Fibroblast of peridontal ligament (primary cell): ENCODE data around the gene TEX264.

Experiments
- DNase-seq: peaks from one replicate; pipeline ENCODE4 v3.0.0-alpha.2; 2010; ENCODE audit errors: extremely low read depth

Gene TEX264

GRCh38 chr3:51698209-51698608 lies 27.2 kb downstream of the TEX264 start:
- no peak for DNase-seq

GRCh38 chr3:51700403-51700802 lies 29.4 kb downstream of the TEX264 start:
- DNase-seq: no peak

GRCh38 chr3:51702156-51702555 lies 31.1 kb downstream of the TEX264 start:
- no peak for DNase-seq

GRCh38 chr3:51703068-51703760 lies 32.2 kb downstream of the TEX264 start:
- DNase-seq: no peak

GRCh38 chr3:51703761-51704510 lies 32.9 kb downstream of the TEX264 start:
- no peak for DNase-seq

- DNase-seq: no peak
Measured at GRCh38 chr3:51704511-51704950, 33.5 kb downstream of the TEX264 start.

DNA sequence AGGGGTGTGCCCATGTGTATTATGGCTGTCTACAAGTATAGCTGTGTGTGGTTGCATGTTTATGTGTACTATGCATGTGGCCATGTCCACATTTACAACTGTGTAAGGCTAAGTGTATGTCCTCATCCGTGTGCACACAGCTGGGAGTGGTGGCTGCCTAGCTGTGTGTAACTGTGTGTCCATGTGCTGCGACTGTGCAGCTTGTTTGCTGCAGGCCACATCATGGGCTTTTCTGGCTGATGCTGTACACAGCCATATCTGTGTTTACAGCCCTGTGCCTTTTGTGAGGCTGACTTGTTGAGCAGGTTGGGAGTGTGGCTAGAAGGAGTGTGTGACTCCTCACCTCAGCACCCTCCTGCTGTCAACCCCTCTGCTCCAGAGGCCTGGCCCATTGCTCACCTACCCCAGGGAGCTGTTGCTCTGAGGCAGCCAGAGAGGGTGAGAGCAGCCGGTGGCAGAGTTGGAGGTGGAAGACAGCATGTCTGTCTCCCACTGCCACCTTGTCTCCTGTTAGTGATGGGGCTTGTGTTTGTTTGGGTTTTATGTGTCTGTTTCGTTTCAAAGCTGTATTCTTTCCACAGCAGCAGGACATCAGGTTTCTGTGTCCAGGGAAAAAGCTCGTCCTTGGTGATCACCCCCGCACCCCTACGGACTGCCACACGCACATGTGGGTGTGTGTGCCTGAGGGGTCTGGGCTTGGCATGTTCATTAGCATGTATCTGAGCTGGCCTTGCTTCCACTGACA lies 34.4 kb downstream of the TEX264 start:
- no peak for DNase-seq

DNA sequence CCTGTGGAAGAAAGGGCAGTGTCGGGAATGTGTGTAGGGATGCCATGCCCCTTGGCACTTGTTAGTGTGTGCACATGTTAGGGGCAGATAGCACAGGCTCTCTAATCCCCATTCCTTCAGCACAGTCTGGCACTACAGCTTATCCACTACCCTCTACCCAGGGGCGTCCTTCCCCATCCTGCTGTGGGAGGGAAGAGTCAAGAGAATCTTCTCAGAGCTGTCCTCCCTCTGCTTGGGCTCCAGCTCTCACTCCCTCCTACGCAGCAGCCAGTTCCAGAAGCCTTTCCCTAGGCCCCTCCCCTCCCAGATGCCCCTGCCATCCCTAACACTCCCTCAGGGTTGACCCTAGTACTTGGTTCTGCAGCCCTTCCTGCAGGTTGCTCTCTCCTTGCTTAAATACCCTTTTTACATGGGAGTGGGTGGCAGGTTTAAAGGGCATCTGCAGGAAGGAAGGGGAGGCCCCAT lies 35.0 kb downstream of the TEX264 start:
- no peak for DNase-seq

- peak; percentile 80 for DNase-seq
Measured at GRCh38 chr3:51706788-51707731, 36.0 kb downstream of the TEX264 start, which contains the start of gene GRM2. TSS of gene GRM2 (plus strand) at chr3:51707068. CDS start at chr3:51708984, 1,916 bp downstream.

- DNase-seq: no peak
Measured at GRCh38 chr3:51708216-51708845, 37.3 kb downstream of the TEX264 start.

DNA sequence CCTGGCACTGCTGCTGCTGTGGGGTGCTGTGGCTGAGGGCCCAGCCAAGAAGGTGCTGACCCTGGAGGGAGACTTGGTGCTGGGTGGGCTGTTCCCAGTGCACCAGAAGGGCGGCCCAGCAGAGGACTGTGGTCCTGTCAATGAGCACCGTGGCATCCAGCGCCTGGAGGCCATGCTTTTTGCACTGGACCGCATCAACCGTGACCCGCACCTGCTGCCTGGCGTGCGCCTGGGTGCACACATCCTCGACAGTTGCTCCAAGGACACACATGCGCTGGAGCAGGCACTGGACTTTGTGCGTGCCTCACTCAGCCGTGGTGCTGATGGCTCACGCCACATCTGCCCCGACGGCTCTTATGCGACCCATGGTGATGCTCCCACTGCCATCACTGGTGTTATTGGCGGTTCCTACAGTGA lies 38.0 kb downstream of the TEX264 start:
- DNase-seq: no peak

GRCh38 chr3:51709675-51710074 lies 38.6 kb downstream of the TEX264 start:
- DNase-seq: no peak

DNA sequence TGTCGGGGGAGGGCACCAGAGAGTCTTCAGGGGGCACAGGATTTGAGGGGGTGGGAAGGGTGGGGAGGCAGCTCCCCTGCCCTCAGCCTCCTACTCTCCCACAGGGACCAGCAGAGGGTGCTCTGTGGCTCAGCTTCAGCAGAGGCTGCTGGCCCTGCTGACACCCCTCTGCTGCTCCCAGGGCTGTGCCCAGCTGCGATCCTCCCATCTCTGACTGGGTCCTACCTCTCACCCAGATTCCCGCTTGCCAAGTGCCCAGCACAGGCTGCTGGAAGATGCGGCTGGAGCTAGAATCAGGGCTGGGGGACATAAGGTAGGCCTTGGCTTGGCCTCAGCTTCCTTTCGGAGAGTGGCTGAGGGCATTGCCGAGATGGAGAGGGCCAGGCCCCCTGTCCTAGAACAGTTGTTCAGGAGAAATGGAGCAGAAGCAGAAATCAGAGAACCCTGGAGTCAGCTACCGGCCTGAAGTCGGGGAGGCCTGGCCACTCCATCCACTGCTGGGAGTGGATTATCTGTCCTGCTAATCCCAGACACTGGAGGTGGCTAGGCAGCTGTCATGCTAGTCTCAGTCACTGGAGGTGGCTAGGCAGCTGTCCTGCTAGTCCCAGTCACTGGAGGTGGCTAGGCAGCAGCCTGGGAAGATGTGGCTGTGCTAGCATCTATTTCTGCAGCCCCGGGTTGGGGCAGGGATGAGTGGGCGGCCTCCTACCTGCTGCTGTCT lies 39.7 kb downstream of the TEX264 start:
- no peak for DNase-seq

DNA sequence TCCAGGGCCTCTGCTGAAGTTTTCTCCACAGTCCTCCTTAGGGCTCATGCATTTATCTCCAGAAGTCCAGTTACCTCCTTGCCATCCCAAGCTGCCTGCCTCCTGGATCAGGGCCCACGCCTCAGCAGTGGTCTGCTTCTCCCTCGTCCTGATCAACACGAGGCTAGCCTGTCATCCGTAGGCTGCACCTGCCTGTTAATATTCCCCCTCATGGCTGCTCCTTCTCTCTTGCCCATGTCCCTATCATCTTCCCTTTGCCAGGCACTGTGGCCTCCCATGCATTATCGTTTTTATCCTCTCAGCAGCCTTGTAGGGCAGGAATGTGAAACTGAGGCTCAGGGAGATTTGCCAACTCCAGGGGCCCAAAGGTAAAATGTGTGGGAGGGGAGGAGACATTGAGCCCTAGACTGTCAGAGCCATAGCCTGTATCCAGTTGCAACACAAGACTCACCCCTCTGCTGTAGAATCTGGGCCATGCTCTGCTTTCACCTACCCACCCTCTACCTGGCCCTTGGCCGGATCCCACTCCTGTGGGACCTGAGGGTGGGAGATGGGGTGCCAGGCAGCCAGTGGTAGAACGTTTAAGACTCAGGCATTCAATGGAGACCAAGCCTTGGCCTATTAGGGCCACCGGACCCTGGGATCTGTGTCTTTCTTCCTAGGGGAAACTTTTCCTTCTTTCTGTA lies 40.4 kb downstream of the TEX264 start:
- no peak for DNase-seq

GRCh38 chr3:51712038-51712420 lies 41.0 kb downstream of the TEX264 start:
- no peak for DNase-seq

DNA sequence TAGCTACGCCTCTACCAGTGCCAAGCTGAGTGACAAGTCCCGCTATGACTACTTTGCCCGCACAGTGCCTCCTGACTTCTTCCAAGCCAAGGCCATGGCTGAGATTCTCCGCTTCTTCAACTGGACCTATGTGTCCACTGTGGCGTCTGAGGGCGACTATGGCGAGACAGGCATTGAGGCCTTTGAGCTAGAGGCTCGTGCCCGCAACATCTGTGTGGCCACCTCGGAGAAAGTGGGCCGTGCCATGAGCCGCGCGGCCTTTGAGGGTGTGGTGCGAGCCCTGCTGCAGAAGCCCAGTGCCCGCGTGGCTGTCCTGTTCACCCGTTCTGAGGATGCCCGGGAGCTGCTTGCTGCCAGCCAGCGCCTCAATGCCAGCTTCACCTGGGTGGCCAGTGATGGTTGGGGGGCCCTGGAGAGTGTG lies 41.5 kb downstream of the TEX264 start:
- no peak for DNase-seq

DNA sequence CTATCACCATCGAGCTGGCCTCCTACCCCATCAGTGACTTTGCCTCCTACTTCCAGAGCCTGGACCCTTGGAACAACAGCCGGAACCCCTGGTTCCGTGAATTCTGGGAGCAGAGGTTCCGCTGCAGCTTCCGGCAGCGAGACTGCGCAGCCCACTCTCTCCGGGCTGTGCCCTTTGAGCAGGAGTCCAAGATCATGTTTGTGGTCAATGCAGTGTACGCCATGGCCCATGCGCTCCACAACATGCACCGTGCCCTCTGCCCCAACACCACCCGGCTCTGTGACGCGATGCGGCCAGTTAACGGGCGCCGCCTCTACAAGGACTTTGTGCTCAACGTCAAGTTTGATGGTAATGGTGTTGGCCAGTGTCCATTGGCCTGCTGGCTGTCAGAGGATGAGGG lies 41.9 kb downstream of the TEX264 start:
- no peak for DNase-seq

- DNase-seq: no peak
Measured at GRCh38 chr3:51715231-51715976, 44.4 kb downstream of the TEX264 start.

GRCh38 chr3:51715977-51716294 lies 44.9 kb downstream of the TEX264 start:
- DNase-seq: no peak
